GM12873 (cell line): ENCODE measurements around the gene DAB1.

Experiments
- CTCF ChIP-seq: IDR thresholded peaks from 2 replicates; pipeline ENCODE4 v1.5.1; 2012; ENCODE audit warnings: low read depth, mild to moderate bottlenecking, moderate library complexity, low read length, control low read depth; ENCODE audit not compliant: insufficient read depth; ENCODE audit errors: missing control alignments

The DAB1 gene

GRCh38 chr1:57311006-57311405, 112.9 kb downstream of the DAB1 start:
- TF ChIP-seq CTCF: no peak

- TF ChIP-seq CTCF: no peak
Observed at GRCh38 chr1:57309630-57310029, 114.2 kb downstream of the DAB1 start.

GRCh38 chr1:57307392-57308170, 116.3 kb downstream of the DAB1 start:
- TF ChIP-seq CTCF: no peak

GRCh38 chr1:57304591-57304990, 119.3 kb downstream of the DAB1 start:
- TF ChIP-seq CTCF: no peak

- TF ChIP-seq CTCF: no peak
Observed at GRCh38 chr1:57302812-57303596, 120.9 kb downstream of the DAB1 start.

- no peak for TF ChIP-seq CTCF
Observed at GRCh38 chr1:57300186-57300585, 123.7 kb downstream of the DAB1 start.

- no peak for TF ChIP-seq CTCF
Observed at GRCh38 chr1:57296726-57297250, 127.1 kb downstream of the DAB1 start.
